H9 (cell line): ENCODE data around the gene DNAJC18. TPM values are rescaled to one million over a fixed set of nuclear protein-coding genes. Genes with fewer than 3 reads are reported as not detected.

Experiments
- DNase-seq: peaks from one replicate; pipeline ENCODE4 v3.0.0-alpha.2; 2017
- H2AFZ ChIP-seq: one replicate; pipeline ENCODE4 v1.6.1; 2013; ENCODE audit warnings: mild to moderate bottlenecking, low read length, control low read depth, moderate library complexity
- H2AK5ac ChIP-seq: 2 replicates; pipeline ENCODE4 v1.6.1; 2013; ENCODE audit warnings: low read length, control low read depth, mixed read lengths; ENCODE audit not compliant: insufficient read length
- H2BK120ac ChIP-seq: one replicate; pipeline ENCODE4 v1.6.1; 2013; ENCODE audit warnings: low read depth, mild to moderate bottlenecking, low read length, control low read depth, inconsistent platforms; ENCODE audit not compliant: poor library complexity, severe bottlenecking
- H2BK12ac ChIP-seq: 2 replicates; pipeline ENCODE4 v1.6.1; 2013; ENCODE audit warnings: low read length, control low read depth, mixed read lengths, low read depth; ENCODE audit not compliant: insufficient read length
- H2BK15ac ChIP-seq: 2 replicates; pipeline ENCODE4 v1.6.1; 2013; ENCODE audit warnings: low read depth, low read length, control low read depth
- H2BK20ac ChIP-seq: one replicate; pipeline ENCODE4 v1.6.1; 2013; ENCODE audit warnings: low read depth, mild to moderate bottlenecking, low read length, control low read depth, inconsistent platforms; ENCODE audit not compliant: poor library complexity, severe bottlenecking
- H2BK5ac ChIP-seq: 2 replicates; pipeline ENCODE4 v1.6.1; 2013; ENCODE audit warnings: low read length, control low read depth, mixed read lengths; ENCODE audit not compliant: insufficient read length
- H3K14ac ChIP-seq: 2 replicates; pipeline ENCODE4 v1.6.1; 2013; ENCODE audit warnings: low read length, control low read depth; ENCODE audit not compliant: insufficient read depth
- H3K18ac ChIP-seq: 2 replicates; pipeline ENCODE4 v1.6.1; 2013; ENCODE audit warnings: low read depth, mild to moderate bottlenecking, mixed read lengths, low read length, control low read depth; ENCODE audit not compliant: insufficient read length
- H3K23ac ChIP-seq: 2 replicates; pipeline ENCODE4 v1.6.1; 2013; ENCODE audit warnings: low read length, control low read depth, mixed read lengths, low read depth; ENCODE audit not compliant: insufficient read length
- H3K23me2 ChIP-seq: 2 replicates; pipeline ENCODE4 v1.6.1; 2013; ENCODE audit warnings: low read depth, mild to moderate bottlenecking, mixed read lengths, low read length, control low read depth; ENCODE audit not compliant: insufficient read length, poor library complexity, severe bottlenecking
- H3K27ac ChIP-seq: 2 replicates; pipeline ENCODE4 v1.5.1; 2013; ENCODE audit warnings: low read length, control low read depth, mixed read lengths, low read depth; ENCODE audit not compliant: insufficient read length
- H3K27me3 ChIP-seq: 2 replicates; pipeline ENCODE4 v1.6.1; 2013; ENCODE audit warnings: low read length, control low read depth, inconsistent platforms; ENCODE audit not compliant: insufficient read depth
- H3K4ac ChIP-seq: 2 replicates; pipeline ENCODE4 v1.6.1; 2013; ENCODE audit warnings: low read depth, mild to moderate bottlenecking, control low read depth, inconsistent platforms, low read length, moderate library complexity
- H3K4me1 ChIP-seq: 2 replicates; pipeline ENCODE4 v1.6.1; 2013; ENCODE audit warnings: low read length, control low read depth, inconsistent platforms; ENCODE audit not compliant: insufficient read depth
- H3K4me2 ChIP-seq: 2 replicates; pipeline ENCODE4 v1.6.1; 2013; ENCODE audit warnings: low read length, control low read depth, mixed read lengths; ENCODE audit not compliant: insufficient read length, insufficient read depth
- H3K56ac ChIP-seq: 2 replicates; pipeline ENCODE4 v1.6.1; 2013; ENCODE audit warnings: low read depth, mild to moderate bottlenecking, mixed read lengths, low read length, control low read depth; ENCODE audit not compliant: insufficient read length
- H3K79me1 ChIP-seq: 2 replicates; pipeline ENCODE4 v1.6.1; 2013; ENCODE audit warnings: low read depth, mild to moderate bottlenecking, moderate library complexity, low read length, control low read depth, inconsistent platforms; ENCODE audit not compliant: insufficient read depth, poor library complexity, severe bottlenecking
- H3K79me2 ChIP-seq: 2 replicates; pipeline ENCODE4 v1.6.1; 2013; ENCODE audit warnings: low read length, control low read depth, inconsistent platforms; ENCODE audit not compliant: insufficient read depth
- H3K9ac ChIP-seq: 2 replicates; pipeline ENCODE4 v1.6.1; 2013; ENCODE audit warnings: low read length, control low read depth, mixed read lengths; ENCODE audit not compliant: insufficient read length; ENCODE audit errors: extremely low read depth
- H3K9me3 ChIP-seq: one replicate; pipeline ENCODE4 v1.6.1; 2013; ENCODE audit warnings: low read depth, low read length, inconsistent platforms; ENCODE audit not compliant: control insufficient read depth
- H3T11ph ChIP-seq: one replicate; pipeline ENCODE4 v1.6.1; 2013; ENCODE audit warnings: mild to moderate bottlenecking, low read length, control low read depth, inconsistent platforms
- H4K20me1 ChIP-seq: one replicate; pipeline ENCODE4 v1.6.1; 2013; ENCODE audit not compliant: control insufficient read depth, insufficient read length, insufficient read depth
- H4K5ac ChIP-seq: 2 replicates; pipeline ENCODE4 v1.6.1; 2013; ENCODE audit warnings: low read depth, mild to moderate bottlenecking, mixed read lengths, low read length, control low read depth; ENCODE audit not compliant: insufficient read length
- H4K8ac ChIP-seq: replicated peaks from 2 replicates; pipeline ENCODE4 v1.6.1; 2013; ENCODE audit warnings: low read length, control low read depth, mixed read lengths, low read depth; ENCODE audit not compliant: insufficient read length
- H4K91ac ChIP-seq: 2 replicates; pipeline ENCODE4 v1.6.1; 2013; ENCODE audit warnings: low read depth, mild to moderate bottlenecking, moderate library complexity, mixed read lengths, low read length, control low read depth; ENCODE audit not compliant: insufficient read length
- H3K27ac Mint-ChIP-seq, 3 experiments: 2 replicates in 2 of 3; 3 replicates in 1 of 3; pipeline ENCODE4 v1.8.0; 2020 to 2021; ENCODE audit warnings: mixed read lengths in 3 of 3, mild to moderate bottlenecking in 1 of 3, moderate library complexity in 1 of 3
- H3K27me3 Mint-ChIP-seq: 2 replicates; pipeline ENCODE4 v1.8.0; 2021; ENCODE audit warnings: low read depth, mild to moderate bottlenecking, moderate library complexity, mixed read lengths
- H3K36me3 Mint-ChIP-seq, 3 experiments: 2 replicates in 2 of 3; 3 replicates in 1 of 3; pipeline ENCODE4 v1.8.0; 2020 to 2021; ENCODE audit warnings: low read depth in 3 of 3, mixed read lengths in 3 of 3; ENCODE audit not compliant: insufficient read depth in 1 of 3
- H3K4me1 Mint-ChIP-seq, 2 experiments: 2 replicates each; pipeline ENCODE4 v1.8.0; 2020; ENCODE audit warnings: mixed read lengths in 2 of 2
- H3K4me3 Mint-ChIP-seq, 2 experiments: 2 replicates in 1 of 2; 3 replicates in 1 of 2; pipeline ENCODE4 v1.8.0; 2020 to 2021; ENCODE audit warnings: mild to moderate bottlenecking in 2 of 2, mixed read lengths in 2 of 2, moderate library complexity in 1 of 2
- H3K9me3 Mint-ChIP-seq, 2 experiments: 2 replicates in 1 of 2; 3 replicates in 1 of 2; pipeline ENCODE4 v1.8.0; 2020; ENCODE audit warnings: mild to moderate bottlenecking in 2 of 2, mixed read lengths in 2 of 2, moderate library complexity in 1 of 2
- WGBS: extraction: QIAGEN DNeasy Blood & Tissue Kit; methylation state at CpG from one replicate; pipeline ENCODE4 v1.1.7; 2013; ENCODE audit warnings: missing lambda C conversion rate, low lambda C conversion rate, mixed read lengths; ENCODE audit not compliant: insufficient read length; ENCODE audit errors: extremely low coverage; 5-methylcytosine and 5-hydroxymethylcytosine counted together
- total RNA-seq: library from RNA; stranded (reverse); gene quantifications from 2 replicates; pipeline ENCODE4 v1.2.1, GENCODE V29; 2021
- TF ChIP-seq, protein P1 (sequence below): fragments of 200-600 bp; sonication (generic); conservative IDR thresholded peaks from 3 replicates; pipeline ENCODE4 v1.8.0; 2021; ENCODE audit warnings: antibody characterized with exemption, mild to moderate bottlenecking

The DNAJC18 gene
- total RNA-seq, 1 experiment from 2014 or later = 26.5 TPM

DNA sequence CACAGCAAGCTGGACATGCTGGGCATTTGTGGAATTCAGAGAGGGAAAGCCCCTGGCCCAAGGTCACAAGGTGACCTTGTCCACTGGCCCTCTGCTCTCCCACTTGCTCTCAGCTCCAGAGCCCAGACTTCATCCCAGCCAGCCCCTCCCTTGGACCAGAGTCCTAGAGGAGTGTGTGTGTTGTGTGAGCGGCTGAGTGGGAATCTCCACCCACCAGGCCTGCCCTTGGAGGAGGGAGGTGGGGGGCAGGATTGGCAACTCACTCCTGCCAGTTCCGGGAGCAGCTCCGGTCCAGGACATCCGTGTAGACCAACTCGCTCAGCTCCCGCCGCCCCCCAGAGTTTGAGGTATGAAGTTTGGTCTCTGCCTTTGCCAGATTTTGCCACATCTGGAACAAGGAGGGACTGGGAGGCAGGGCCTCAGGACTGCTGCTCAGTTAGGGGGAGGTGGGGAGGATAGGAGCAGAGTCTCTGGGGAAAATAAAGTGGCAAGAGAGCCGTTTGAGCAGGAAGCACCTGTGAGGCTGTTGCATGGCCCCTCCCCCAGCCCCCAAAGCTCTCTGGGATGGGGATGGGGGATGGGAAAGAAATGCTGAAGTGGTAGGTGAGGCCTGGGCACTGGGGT lies 51.0 kb downstream of the DNAJC18 start:
- no peaks in the 10 kb centered on the region for H3K79me2 ChIP-seq
- no peak overlapping the region for H3K56ac ChIP-seq
- no peak overlapping the region for H2BK5ac ChIP-seq
- no peak overlapping the region for H3T11ph ChIP-seq
- no peak overlapping the region for H2BK120ac ChIP-seq
- H3K9me3 ChIP-seq = no peaks in the 10 kb centered on the region
- H3K4ac ChIP-seq = no peak overlapping the region
- TF ChIP-seq, protein P1, sequence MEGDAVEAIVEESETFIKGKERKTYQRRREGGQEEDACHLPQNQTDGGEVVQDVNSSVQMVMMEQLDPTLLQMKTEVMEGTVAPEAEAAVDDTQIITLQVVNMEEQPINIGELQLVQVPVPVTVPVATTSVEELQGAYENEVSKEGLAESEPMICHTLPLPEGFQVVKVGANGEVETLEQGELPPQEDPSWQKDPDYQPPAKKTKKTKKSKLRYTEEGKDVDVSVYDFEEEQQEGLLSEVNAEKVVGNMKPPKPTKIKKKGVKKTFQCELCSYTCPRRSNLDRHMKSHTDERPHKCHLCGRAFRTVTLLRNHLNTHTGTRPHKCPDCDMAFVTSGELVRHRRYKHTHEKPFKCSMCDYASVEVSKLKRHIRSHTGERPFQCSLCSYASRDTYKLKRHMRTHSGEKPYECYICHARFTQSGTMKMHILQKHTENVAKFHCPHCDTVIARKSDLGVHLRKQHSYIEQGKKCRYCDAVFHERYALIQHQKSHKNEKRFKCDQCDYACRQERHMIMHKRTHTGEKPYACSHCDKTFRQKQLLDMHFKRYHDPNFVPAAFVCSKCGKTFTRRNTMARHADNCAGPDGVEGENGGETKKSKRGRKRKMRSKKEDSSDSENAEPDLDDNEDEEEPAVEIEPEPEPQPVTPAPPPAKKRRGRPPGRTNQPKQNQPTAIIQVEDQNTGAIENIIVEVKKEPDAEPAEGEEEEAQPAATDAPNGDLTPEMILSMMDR = no peak
- no peak overlapping the region for H2BK15ac ChIP-seq
- no peaks in the 10 kb centered on the region for H3K79me1 ChIP-seq
- H3K4me1 ChIP-seq = peaks cover 3% of the 10 kb centered on the region; the same call in 1 of the 2 replicates
- peaks cover 2% of the 10 kb centered on the region for H4K20me1 ChIP-seq
- H3K23me2 ChIP-seq = peaks cover 7% of the 10 kb centered on the region
- H4K91ac ChIP-seq = no peak overlapping the region
- Mint-ChIP-seq H3K36me3 (no peaks in the 10 kb centered on the region; a peak in 1 of 7 replicates), H3K4me1 (peaks cover 15 to 38% of the 10 kb centered on the region in 2 experiments), H3K9me3 (no peaks in the 10 kb centered on the region), H3K4me3 (peak overlapping the region in 1 of 2 experiments; percentile 22; a peak in 2 of 5 replicates), H3K27me3 (peaks cover 13% of the 10 kb centered on the region), H3K27ac (peak overlapping the region in 2 of 3 experiments; percentile 57 to 83; a peak in 4 of 7 replicates)
- H2BK20ac ChIP-seq = no peak overlapping the region
- no peak overlapping the region for H4K5ac ChIP-seq
- no peak overlapping the region for H3K4me2 ChIP-seq
- H3K9ac ChIP-seq = no peak overlapping the region
- H3K27me3 ChIP-seq = peaks cover under 1% of the 10 kb centered on the region; the same call in 1 of the 2 replicates
- H3K23ac ChIP-seq = no peak overlapping the region
- H3K14ac ChIP-seq = peak overlapping the region; percentile 70
- H3K27ac ChIP-seq = no peak overlapping the region
- H2AFZ ChIP-seq = no peak overlapping the region
- DNase-seq = no peak
- H4K8ac ChIP-seq = no peak overlapping the region
- WGBS = no CpG with 5 or more reads among the region's 8 CpGs
- H3K18ac ChIP-seq = peak overlapping the region; percentile 45
- no peak overlapping the region for H2AK5ac ChIP-seq
- H2BK12ac ChIP-seq = no peak overlapping the region
